Ovary (tissue), 9 donors: ENCODE measurements around the gene PHYH. TPM values are rescaled to one million over a fixed set of nuclear protein-coding genes. Genes with fewer than 3 reads are reported as not detected.
"Not testable (repeated sequence)": the region's sequence is repeated elsewhere in the genome, so short reads cannot be mapped to it uniquely, and the experiment has no call there.

Source experiments
- DNase-seq, 5 donors: peaks; one replicate each; pipeline ENCODE4 v3.0.0-alpha.2; 2019 to 2020
- H3K27ac ChIP-seq, 2 donors: fragments of 200-600 bp; one replicate each; pipeline versions ENCODE4 v1.5.1 to v1.8.0; 2019 to 2022
- H3K27me3 ChIP-seq: fragments of 200-600 bp; one replicate; pipeline ENCODE4 v1.8.0; 2022
- H3K36me3 ChIP-seq: fragments of 200-600 bp; sonication (generic); one replicate; pipeline ENCODE4 v1.5.1; 2019
- H3K4me1 ChIP-seq: one replicate; pipeline ENCODE4 v1.8.1; 2013; ENCODE audit warnings: mild to moderate bottlenecking, moderate library complexity; ENCODE audit not compliant: insufficient read depth
- H3K4me3 ChIP-seq: fragments of 200-600 bp; sonication (generic); one replicate; pipeline ENCODE4 v1.5.1; 2017
- H3K9me3 ChIP-seq, 2 donors: fragments of 200-600 bp in 1 of 2; sonication (generic) in 1 of 2; one replicate each; pipeline versions ENCODE4 v1.5.1 to v1.8.1; 2013 to 2019; ENCODE audit warnings: mild to moderate bottlenecking in 1 of 2, moderate library complexity in 1 of 2
- CTCF ChIP-seq, 3 donors: fragments of 450-650 bp in 2 of 3; fragments of 200-600 bp in 1 of 3; IDR thresholded peaks; one replicate each; pipeline versions ENCODE4 v1.5.1 to v1.8.0; 2016 to 2022; ENCODE audit warnings: antibody characterized with exemption in 3 of 3, mild to moderate bottlenecking in 1 of 3
- EP300 ChIP-seq: sonication (generic); formaldehyde crosslinking; IDR thresholded peaks from one replicate; pipeline ENCODE4 v1.6.1; 2017; ENCODE audit warnings: antibody characterized with exemption
- POLR2A ChIP-seq: fragments of 450-650 bp; IDR thresholded peaks from one replicate; pipeline ENCODE4 v1.6.1; 2017; ENCODE audit warnings: antibody characterized with exemption, mild to moderate bottlenecking, moderate library complexity
- WGBS, 3 donors: extraction: QIAGEN DNeasy Blood & Tissue Kit in 1 of 3; methylation state at CpG; one replicate each; pipeline versions ENCODE4 v1.1.5 to v1.1.7; 2013 to 2017; 5-methylcytosine and 5-hydroxymethylcytosine counted together
- intact Hi-C, 4 donors: fragments of 100-400 bp; cut with DNase I; formaldehyde crosslinking; loops; one replicate each; pipeline versions ENCODE4 v1.11.0 to v1.15.1; 2022 to 2023
- polyA plus RNA-seq, 2 donors: library from polyadenylated mRNA; stranded (reverse); fragments of 200-250 nt in 1 of 2; fragments of 350-450 nt in 1 of 2; fragmentation: Illumina TruSeq in 1 of 2; extraction: RNeasy Lipid Tissue Mini Kit (QIAGEN cat#74804) in 1 of 2; gene quantifications; one replicate each; pipeline ENCODE4 v1.2.3, GENCODE V29; 2013 to 2014
- total RNA-seq, 7 donors: library from RNA; depleted of rRNA in 2 of 7; stranded (reverse); fragments of >200 nt in 2 of 7; fragmentation: NEBNext Ultra II Directional in 3 of 7; extraction: Animal tissue kit (Norgen Biotek cat#: 25700) in 3 of 7; gene quantifications; one replicate each; pipeline versions ENCODE4 v1.1.0 to v1.2.4, GENCODE V29; 2016 to 2023
- donor health status: DM: no; HTN: no; CAD: no; lungs with moderate emphysema.
- donor health status: DM: no; HTN: no; CAD: no.
- donor health status: Bipolar disorder and iron deficiency.
- donor health status: DM: yes; HTN: yes; CAD: no.
- donor health status: DM: no; HTN: no; CAD: no.
- donor health status: DM: yes; HTN: yes; CAD: no.

Gene PHYH
- total and polyA plus RNA-seq, 9 donors, result 20.0 to 49.7 (median 39.7) TPM

- intact Hi-C loops, result no loop called here
- WGBS, 3 donors, result 79 to 87% (median 82%) methylated on average over 16 of the region's 16 CpGs
- H3K36me3 ChIP-seq, result no peaks in the 10 kb centered on the region
- H3K27ac ChIP-seq, result no peak overlapping the region
- TF ChIP-seq EP300, result no peak
- no peak for TF ChIP-seq POLR2A
- TF ChIP-seq CTCF (IDR thresholded peaks at IDR 0.05), result no peak
- DNase-seq, result no peak
- H3K4me3 ChIP-seq, result no peak overlapping the region
- H3K4me1 ChIP-seq, result no peaks in the 10 kb centered on the region
- no peaks in the 10 kb centered on the region for H3K9me3 ChIP-seq
- H3K27me3 ChIP-seq, result no peaks in the 10 kb centered on the region
These were observed 61.4 kb downstream of the PHYH start for GRCh38 chr10:13238271-13239077.

DNA sequence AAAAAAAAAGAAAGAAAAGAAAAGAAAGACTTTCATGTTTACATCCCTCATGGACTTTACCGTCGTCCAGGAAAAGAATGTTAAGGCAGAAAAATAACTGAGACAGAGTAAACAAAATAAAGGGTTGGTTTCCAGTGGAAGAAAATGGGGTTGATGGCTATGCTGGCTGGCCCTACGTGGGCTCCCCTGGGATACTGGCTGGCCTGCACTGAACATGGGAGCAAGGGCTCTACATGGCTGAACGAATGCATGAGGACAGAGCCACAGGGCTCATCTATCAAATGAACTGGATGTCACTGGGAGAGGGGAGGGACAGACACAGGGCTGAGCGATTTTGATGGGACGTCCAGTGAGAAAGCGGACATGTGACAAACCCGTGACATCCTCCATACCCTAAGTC lies 63.2 kb downstream of the PHYH start:
- TF ChIP-seq EP300 (no peak), CTCF (IDR thresholded peaks at IDR 0.05) (no peak), POLR2A (no peak)
- DNase-seq, result no peak
- H3K27me3 ChIP-seq, result no peaks in the 10 kb centered on the region
- H3K36me3 ChIP-seq, result no peaks in the 10 kb centered on the region
- 74 to 81% (median 79%) methylated on average over 8 of the region's 8 CpGs for WGBS, 3 donors
- no peak overlapping the region for H3K4me3 ChIP-seq
- H3K4me1 ChIP-seq, result no peaks in the 10 kb centered on the region
- H3K9me3 ChIP-seq, result no peaks in the 10 kb centered on the region
- intact Hi-C loops, result no loop called here
- H3K27ac ChIP-seq, result no peak overlapping the region

GRCh38 chr10:13234736-13235135 lies 65.1 kb downstream of the PHYH start:
- H3K27me3 ChIP-seq, H3K36me3 ChIP-seq, H3K4me3 ChIP-seq, H3K27ac ChIP-seq, intact Hi-C loops, DNase-seq, H3K9me3 ChIP-seq, H3K4me1 ChIP-seq: not testable (repeated sequence)
- 89 to 92% (median 90%) methylated on average over 13 of the region's 13 CpGs for WGBS, 3 donors

DNA sequence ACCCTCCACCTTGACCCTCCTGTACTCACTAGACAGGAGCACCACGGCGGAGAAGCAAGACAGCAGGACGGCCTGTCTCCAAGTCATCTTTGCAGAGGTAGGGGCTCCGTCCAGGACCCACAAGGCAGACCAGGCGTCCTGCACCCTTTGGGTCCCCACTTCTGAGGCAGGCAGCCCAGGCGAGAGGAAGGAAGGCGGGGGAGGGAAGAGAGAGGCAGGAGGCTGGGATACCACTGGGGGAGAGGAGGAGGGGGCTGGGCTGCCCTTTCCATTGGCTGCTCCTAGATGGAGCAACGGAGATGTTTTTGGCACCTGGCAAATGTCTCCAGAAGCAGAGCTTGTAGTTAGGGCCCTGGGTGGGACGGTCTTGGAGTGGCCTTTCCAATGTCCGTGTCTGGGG lies 65.7 kb downstream of the PHYH start, which contains the start of gene UCMA:
TSS of gene UCMA (minus strand) at position 203 of the 400 bp plus-strand sequence. CDS start at position 87, 116 bp downstream.
- Histone ChIP-seq H3K9me3 (no peaks in the 10 kb centered on the region), H3K27me3 (no peaks in the 10 kb centered on the region), H3K4me3 (no peak within 1 kb of the TSS), H3K27ac (no peak within 1 kb of the TSS), H3K36me3 (no peaks in the 10 kb centered on the region), H3K4me1 (no peaks in the 10 kb centered on the region)
- intact Hi-C loops, result no loop called here
- DNase-seq, result no peak
- TF ChIP-seq EP300 (no peak), POLR2A (no peak), CTCF (IDR thresholded peaks at IDR 0.05) (no peak)
- 66 to 73% (median 72%) methylated on average over 10 of the region's 10 CpGs for WGBS, 3 donors

DNA sequence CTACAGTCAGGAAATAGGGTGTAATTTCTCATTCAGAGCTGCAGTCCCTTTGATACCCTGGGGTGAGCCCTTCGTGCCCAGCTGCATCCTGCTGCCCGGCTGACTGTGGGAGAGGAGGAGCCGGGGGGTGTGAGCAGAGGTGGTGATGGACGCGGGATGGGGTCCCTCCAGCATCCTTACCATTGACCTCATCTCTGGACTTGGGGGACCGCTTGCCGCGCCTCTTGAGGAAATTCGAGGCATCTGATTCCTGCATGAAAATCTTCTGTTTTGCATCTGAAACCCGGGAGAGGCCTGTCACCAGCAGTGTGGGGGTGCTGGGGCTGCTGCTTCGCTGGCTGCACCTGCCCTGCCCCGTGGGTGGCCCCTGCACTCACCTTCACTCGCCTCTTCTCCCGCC lies 66.5 kb downstream of the PHYH start:
- Histone ChIP-seq H3K9me3 (no peaks in the 10 kb centered on the region), H3K4me3 (no peak overlapping the region), H3K27me3 (no peaks in the 10 kb centered on the region), H3K36me3 (no peaks in the 10 kb centered on the region), H3K4me1 (no peaks in the 10 kb centered on the region), H3K27ac (no peak overlapping the region)
- intact Hi-C loops, result no loop called here
- DNase-seq, result no peak
- WGBS, 3 donors, result 70 to 75% (median 73%) methylated on average over 13 to 14 of the region's 14 CpGs
- TF ChIP-seq POLR2A (no peak), CTCF (IDR thresholded peaks at IDR 0.05) (no peak), EP300 (no peak)
